Gastrocnemius medialis (tissue), 4 donors: ENCODE measurements around the gene NNAT. TPM values are rescaled to one million over a fixed set of nuclear protein-coding genes. Genes with fewer than 3 reads are reported as not detected.

ENCODE experiments used
- ATAC-seq, 2 donors: fragments of 150-250 bp; one replicate each; pipeline ENCODE4 v1.9.1; 2016
- DNase-seq, 2 donors: peaks; one replicate each; pipeline ENCODE4 v3.0.0-alpha.2; 2019
- H3K27ac ChIP-seq, 4 donors: fragments of 200-600 bp; sonication (generic); 1 replicate in 1 of 4; 2 replicates in 3 of 4; pipeline ENCODE4 v1.5.1; 2016 to 2018; ENCODE audit warnings: mild to moderate bottlenecking in 2 of 4, moderate library complexity in 1 of 4
- H3K27me3 ChIP-seq, 3 donors: fragments of 200-600 bp; sonication (generic) in 2 of 3; 1 replicate in 1 of 3; 2 replicates in 2 of 3; pipeline versions ENCODE4 v1.5.1 to v1.6.0; 2016 to 2019; ENCODE audit warnings: mild to moderate bottlenecking in 1 of 3, moderate library complexity in 1 of 3
- H3K36me3 ChIP-seq, 2 donors: fragments of 200-600 bp; sonication (generic) in 1 of 2; one replicate each; pipeline ENCODE4 v1.5.1; 2017 to 2018
- H3K4me1 ChIP-seq, 2 donors: fragments of 200-600 bp; sonication (generic) in 1 of 2; one replicate each; pipeline ENCODE4 v1.5.1; 2016 to 2017; ENCODE audit warnings: mild to moderate bottlenecking in 2 of 2
- H3K4me3 ChIP-seq, 4 donors: fragments of 200-600 bp; sonication (generic) in 3 of 4; 1 replicate in 1 of 4; 2 replicates in 3 of 4; pipeline ENCODE4 v1.5.1; 2016 to 2019; ENCODE audit warnings: mild to moderate bottlenecking in 2 of 4
- H3K9me3 ChIP-seq, 3 donors: fragments of 200-600 bp; sonication (generic) in 2 of 3; 1 replicate in 1 of 3; 2 replicates in 2 of 3; pipeline ENCODE4 v1.5.1; 2016 to 2019
- CTCF ChIP-seq, 5 experiments: fragments of 450-650 bp in 3 of 5; fragments of 200-600 bp in 2 of 5; sonication (generic) in 2 of 5; IDR thresholded peaks in 4 of 5; conservative IDR thresholded peaks in 1 of 5; 1 replicate in 4 of 5; 2 replicates in 1 of 5; pipeline ENCODE4 v1.5.1; 2016 to 2019; ENCODE audit warnings: antibody characterized with exemption in 5 of 5, mild to moderate bottlenecking in 3 of 5, moderate library complexity in 3 of 5
- POLR2A ChIP-seq, 2 donors: fragments of 450-650 bp; IDR thresholded peaks; one replicate each; pipeline ENCODE4 v1.6.1; 2017; ENCODE audit warnings: antibody characterized with exemption in 2 of 2, mild to moderate bottlenecking in 2 of 2, moderate library complexity in 2 of 2
- in situ Hi-C, 4 donors: fragments of 200-750 bp; cut with MboI; loops; one replicate each; pipeline versions ENCODE4 v1.15.0 to v1.8.0; 2017; ENCODE audit warnings: low sequenced_read_pairs in 4 of 4
- intact Hi-C: fragments of 100-400 bp; cut with DNase I; formaldehyde crosslinking; loops from one replicate; pipeline ENCODE4 v1.15.1; 2023; ENCODE audit warnings: low total_unique reads
- total RNA-seq, 4 donors: library from RNA; depleted of rRNA; stranded (reverse); fragments of >200 nt; gene quantifications; one replicate each; pipeline versions ENCODE4 v1.1.0 to v1.2.3, GENCODE V29; 2016

NNAT gene
- total RNA-seq, 4 donors from 2014 or later = 1.2 to 4.4 (median 2.4) TPM; not detected in 1

GRCh38 chr20:37503256-37503927, 17.7 kb upstream of the NNAT start:
- no peak for TF ChIP-seq CTCF (IDR thresholded peaks at IDR 0.05 in 4 of 5, conservative IDR thresholded peaks at IDR 0.05 in 1 of 5)
- no peak for TF ChIP-seq POLR2A (IDR thresholded peaks at IDR 0.05)
- intact Hi-C loops = no loop called here
- no peaks in the 10 kb centered on the region for H3K4me1 ChIP-seq
- H3K27me3 ChIP-seq = no peaks in the 10 kb centered on the region
- no peak overlapping the region for H3K27ac ChIP-seq
- H3K4me3 ChIP-seq = no peak overlapping the region
- DNase-seq (no peak), ATAC-seq (peak in 1 of 2 donors; percentile 34)
- H3K36me3 ChIP-seq = no peaks in the 10 kb centered on the region
- in situ Hi-C loops = no loop called here
- no peaks in the 10 kb centered on the region for H3K9me3 ChIP-seq

- Histone ChIP-seq H3K27me3 (no peaks in the 10 kb centered on the region), H3K27ac (no peak overlapping the region), H3K4me1 (peaks cover 0 to 9% of the 10 kb centered on the region in 2 donors), H3K4me3 (no peak overlapping the region), H3K36me3 (no peaks in the 10 kb centered on the region), H3K9me3 (no peaks in the 10 kb centered on the region)
- intact Hi-C loops (no loop called here), in situ Hi-C loops (no loop called here)
- ATAC-seq (peak in 1 of 2 donors; percentile 21), DNase-seq (no peak)
- TF ChIP-seq POLR2A (IDR thresholded peaks at IDR 0.05) (no peak), CTCF (IDR thresholded peaks at IDR 0.05 in 4 of 5, conservative IDR thresholded peaks at IDR 0.05 in 1 of 5) (no peak)
Measured at GRCh38 chr20:37504404-37505096, 16.5 kb upstream of the NNAT start.

GRCh38 chr20:37505263-37506151, 15.5 kb upstream of the NNAT start:
- ATAC-seq (no peak), DNase-seq (no peak)
- H3K27me3 ChIP-seq = no peaks in the 10 kb centered on the region
- intact Hi-C loops = no loop called here
- peaks cover 0 to 9% of the 10 kb centered on the region in 2 donors for H3K4me1 ChIP-seq
- H3K27ac ChIP-seq = peak overlapping the region in 2 of 4 donors; percentile 28 to 33
- no peaks in the 10 kb centered on the region for H3K36me3 ChIP-seq
- H3K9me3 ChIP-seq = no peaks in the 10 kb centered on the region
- no peak overlapping the region for H3K4me3 ChIP-seq
- in situ Hi-C loops = no loop called here
- TF ChIP-seq CTCF (IDR thresholded peaks at IDR 0.05 in 4 of 5, conservative IDR thresholded peaks at IDR 0.05 in 1 of 5) (no peak), POLR2A (IDR thresholded peaks at IDR 0.05) (no peak)

GRCh38 chr20:37506152-37506725, 14.8 kb upstream of the NNAT start:
- peak in 1 of 2 donors; percentile 18 for DNase-seq
- peak overlapping the region in 1 of 4 donors; percentile 8 for H3K27ac ChIP-seq
- H3K36me3 ChIP-seq = no peaks in the 10 kb centered on the region
- intact Hi-C loops (no loop called here), in situ Hi-C loops (no loop called here)
- H3K4me3 ChIP-seq = no peak overlapping the region
- peaks cover 0 to 9% of the 10 kb centered on the region in 2 donors for H3K4me1 ChIP-seq
- TF ChIP-seq CTCF (IDR thresholded peaks at IDR 0.05 in 4 of 5, conservative IDR thresholded peaks at IDR 0.05 in 1 of 5) (no peak), POLR2A (IDR thresholded peaks at IDR 0.05) (no peak)
- no peaks in the 10 kb centered on the region for H3K9me3 ChIP-seq
- no peaks in the 10 kb centered on the region for H3K27me3 ChIP-seq
- peak in 1 of 2 donors; percentile 9 for ATAC-seq
